ENCODE measurements around the gene LYRM7.
"Not testable (repeated sequence)": the region's sequence is repeated elsewhere in the genome, so short reads cannot be mapped to it uniquely, and the experiment has no call there.

LYRM7 gene

DNA sequence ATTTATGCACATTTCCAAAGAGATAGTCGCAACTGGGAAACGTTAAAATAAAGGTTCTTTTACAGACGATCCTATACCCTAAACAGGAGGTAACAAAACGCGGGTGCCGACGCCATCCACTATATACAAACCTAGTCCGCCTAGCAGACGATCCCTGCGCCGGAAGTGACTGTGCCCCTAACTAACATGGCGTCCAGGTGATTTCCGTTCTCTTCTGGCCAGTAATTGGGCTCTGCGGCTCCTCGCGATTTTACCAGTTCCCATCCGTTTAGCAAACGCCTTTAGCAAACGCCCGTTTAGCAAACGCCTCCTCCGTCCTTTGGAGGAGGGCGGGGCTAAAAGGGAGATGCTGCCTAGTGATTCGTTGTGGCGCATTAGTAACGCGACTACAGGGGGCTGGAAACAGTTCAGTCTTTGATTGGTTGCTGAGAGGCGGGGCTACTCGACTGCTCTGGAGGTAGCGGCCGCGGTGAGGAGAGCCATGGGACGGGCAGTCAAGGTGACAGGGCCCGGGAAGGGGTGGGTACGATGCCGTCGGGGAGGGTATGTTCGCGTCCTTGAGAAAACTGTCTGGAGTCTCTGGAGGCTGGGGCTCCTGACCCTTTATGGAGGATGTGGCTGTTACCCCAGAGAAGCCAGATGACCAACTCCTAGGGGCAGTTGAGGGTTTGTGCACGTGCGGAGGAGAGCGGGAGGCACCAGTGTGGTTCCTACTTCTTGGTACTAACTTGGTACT is at the start of gene LYRM7:
Gene LYRM7 (plus strand): TSS at position 405 of the 736 bp plus-strand sequence. CDS start 77 bp downstream, at position 482.
- in situ Hi-C loops (cut with MboI; ENCODE audit: low pct_unique_long_range_greater_than_20kb, low sequenced_read_pairs), result loop anchor here (25.0 kb wide), 1 partner anchor 217 kb away; no protein-coding TSS in a partner anchor
- DNase-seq, result peak; percentile 99

DNA sequence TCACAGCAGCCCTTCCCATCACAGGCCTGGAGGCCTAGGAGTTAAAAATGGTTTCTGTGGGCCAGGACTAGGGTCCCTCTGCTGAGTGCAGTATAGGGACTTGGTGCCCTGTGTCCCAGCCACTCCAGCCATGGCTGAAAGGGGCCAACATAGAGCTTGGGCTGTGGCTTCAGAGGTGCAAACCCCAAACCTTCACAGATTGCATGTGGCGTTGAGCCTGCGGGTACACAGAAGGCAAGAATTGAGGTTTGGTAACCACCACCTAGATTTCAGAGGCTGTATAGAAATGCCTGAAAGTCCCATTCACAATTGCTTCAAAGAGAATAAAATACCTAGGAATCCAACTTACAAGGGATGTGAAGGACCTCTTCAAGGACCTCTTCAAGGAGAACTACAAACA is 43.5 kb upstream of the LYRM7 start:
- in situ Hi-C loops (cut with MboI; ENCODE audit: low pct_unique_long_range_greater_than_20kb, low sequenced_read_pairs); DNase-seq: not testable (repeated sequence)

DNA sequence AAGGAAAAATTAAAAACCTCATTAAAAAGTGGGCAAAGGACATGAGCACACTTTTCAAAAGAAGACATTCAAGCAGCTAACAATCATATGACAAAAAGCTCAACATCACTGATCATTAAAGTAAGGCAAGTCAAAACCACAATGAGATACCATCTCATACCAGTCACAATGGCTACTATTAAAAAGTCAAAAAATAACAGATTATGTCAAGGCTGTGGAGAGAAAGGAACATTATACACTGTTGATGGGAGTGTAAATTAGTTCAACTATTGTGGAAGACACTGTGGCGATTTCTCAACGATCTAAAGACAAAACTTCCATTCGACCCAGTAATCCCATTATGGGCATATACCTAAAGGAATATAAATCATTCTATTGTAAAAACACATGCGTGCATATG is 41.4 kb upstream of the LYRM7 start:
- in situ Hi-C loops (cut with MboI; ENCODE audit: low pct_unique_long_range_greater_than_20kb, low sequenced_read_pairs), result no loop called here

DNA sequence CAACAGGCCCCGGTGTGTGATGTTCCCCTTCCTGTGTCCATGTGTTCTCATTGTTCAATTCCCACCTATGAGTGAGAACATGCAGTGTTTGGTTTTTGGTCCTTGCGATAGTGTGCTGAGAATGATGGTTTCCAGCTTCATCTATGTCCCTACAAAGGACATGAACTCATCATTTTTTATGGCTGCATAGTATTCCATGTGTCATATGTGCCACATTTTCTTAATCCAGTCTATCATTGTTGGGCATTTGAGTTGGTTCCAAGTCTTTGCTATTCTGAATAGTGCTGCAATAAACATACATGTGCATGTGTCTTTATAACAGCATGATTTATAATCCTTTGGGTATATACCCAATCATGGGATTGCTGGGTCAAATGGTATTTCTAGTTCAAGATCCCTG is 37.7 kb upstream of the LYRM7 start:
- DNase-seq; in situ Hi-C loops (cut with MboI; ENCODE audit: low pct_unique_long_range_greater_than_20kb, low sequenced_read_pairs): not testable (repeated sequence)

More for the DNA sequence above, 41.4 kb upstream of the LYRM7 start:
- no peak for DNase-seq

DNA sequence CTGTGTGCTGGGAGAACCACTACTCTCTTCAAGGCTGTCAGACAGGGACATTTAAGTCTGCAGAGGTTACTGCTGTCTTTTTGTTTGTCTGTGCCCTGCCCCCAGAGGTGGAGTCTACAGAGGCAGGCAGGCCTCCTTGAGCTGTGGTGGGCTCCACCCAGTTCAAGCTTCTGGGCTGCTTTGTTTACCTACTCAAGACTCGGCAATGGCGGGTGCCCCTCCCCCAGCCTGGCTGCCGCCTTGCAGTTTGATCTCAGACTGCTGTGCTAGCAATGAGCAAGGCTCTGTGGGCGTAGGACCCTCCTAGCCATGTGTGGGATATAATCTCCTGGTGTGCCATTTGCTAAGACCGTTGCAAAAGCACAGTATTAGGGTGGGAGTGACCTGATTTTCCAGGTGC is 32.3 kb upstream of the LYRM7 start:
- in situ Hi-C loops (cut with MboI; ENCODE audit: low pct_unique_long_range_greater_than_20kb, low sequenced_read_pairs); DNase-seq: not testable (repeated sequence)

DNA sequence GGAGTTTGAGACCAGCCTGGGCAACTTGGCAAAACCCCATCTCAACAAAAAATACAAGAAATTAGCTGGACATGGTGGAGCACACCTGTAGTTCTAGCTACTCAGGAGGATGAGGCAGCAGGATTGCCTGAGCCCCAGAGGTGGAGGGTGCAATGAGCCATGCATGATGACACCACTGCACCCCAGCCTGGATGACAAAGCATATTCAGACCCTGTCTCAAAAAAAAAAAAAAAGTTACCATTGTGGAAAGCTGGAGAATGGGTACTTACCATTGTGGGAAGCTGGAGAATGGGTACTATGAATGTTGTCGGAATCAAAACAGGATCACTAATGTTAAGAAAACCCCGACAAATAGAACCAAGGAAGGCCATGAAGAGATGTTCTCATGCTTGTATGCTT is 31.4 kb upstream of the LYRM7 start:
- DNase-seq, result no peak
- in situ Hi-C loops (cut with MboI; ENCODE audit: low pct_unique_long_range_greater_than_20kb, low sequenced_read_pairs), result no loop called here

DNA sequence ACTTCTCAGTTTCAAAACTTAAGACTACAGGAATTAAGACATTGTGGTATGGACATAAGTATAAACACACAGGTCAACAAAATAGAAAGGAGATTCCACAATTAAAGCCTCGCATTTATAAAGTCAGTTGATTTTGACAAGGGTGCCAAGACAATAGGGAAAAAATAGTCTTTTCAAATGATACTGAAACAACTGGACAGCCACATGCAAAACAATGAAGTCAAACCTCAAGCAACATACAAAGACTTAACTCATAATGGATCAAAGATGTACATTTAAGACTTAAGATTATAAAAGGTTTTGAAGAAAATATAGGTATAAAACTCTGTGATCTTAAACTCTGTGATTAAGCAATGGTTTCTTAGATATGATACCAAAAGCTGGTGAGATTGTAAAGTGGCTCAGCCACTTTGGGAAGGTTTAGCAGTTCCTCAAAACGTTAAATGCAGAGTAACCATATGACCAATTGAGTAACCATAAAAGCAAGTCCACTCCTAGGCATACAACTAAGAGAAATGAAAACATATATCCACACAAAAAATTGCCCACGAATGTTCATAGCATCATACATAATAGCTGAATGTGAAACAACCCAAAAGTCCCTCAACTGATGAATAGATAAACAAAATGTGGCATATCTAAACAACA is 27.6 kb upstream of the LYRM7 start:
- in situ Hi-C loops (cut with MboI; ENCODE audit: low pct_unique_long_range_greater_than_20kb, low sequenced_read_pairs), result no loop called here
- no peak for DNase-seq

DNA sequence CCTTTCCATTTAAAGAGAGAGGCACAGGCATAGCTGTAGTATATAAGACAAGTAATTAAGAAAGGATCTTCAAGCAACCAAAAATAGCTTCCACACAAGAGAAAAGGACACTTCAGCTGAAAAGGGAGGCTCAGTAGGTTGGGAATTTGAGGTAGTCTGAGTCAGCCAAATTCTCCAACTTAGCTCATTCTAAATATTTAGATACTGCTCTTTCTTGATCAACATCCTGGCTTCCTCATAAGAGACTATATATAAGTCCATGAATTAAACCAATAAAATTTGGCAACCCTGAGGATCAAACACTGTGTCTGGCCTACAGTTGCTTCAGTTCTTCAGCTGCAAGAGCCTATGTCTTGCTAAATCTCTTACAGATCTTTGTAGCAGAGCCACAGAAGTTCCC is 23.5 kb upstream of the LYRM7 start:
- no peak for DNase-seq
- in situ Hi-C loops (cut with MboI; ENCODE audit: low pct_unique_long_range_greater_than_20kb, low sequenced_read_pairs), result no loop called here

DNA sequence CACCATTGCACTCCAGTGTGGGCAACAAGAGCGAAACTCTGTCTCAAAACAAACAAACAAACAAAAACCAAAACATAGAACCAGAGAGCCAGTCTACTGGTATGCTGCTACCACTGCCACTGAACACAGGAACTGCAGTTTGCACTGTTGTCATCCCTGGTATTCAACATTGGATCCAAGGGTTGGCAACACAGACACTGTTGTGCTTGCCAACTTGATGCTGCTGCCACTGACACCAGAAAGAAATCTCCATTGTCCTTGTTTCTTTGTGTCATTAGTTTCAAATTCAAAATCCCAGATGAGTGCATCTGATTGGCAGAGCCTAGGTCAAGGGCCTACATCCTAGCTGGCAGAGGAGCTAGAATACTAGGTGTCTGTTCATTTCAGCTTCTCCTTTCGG is 21.9 kb upstream of the LYRM7 start:
- no peak for DNase-seq
- in situ Hi-C loops (cut with MboI; ENCODE audit: low pct_unique_long_range_greater_than_20kb, low sequenced_read_pairs), result no loop called here

DNA sequence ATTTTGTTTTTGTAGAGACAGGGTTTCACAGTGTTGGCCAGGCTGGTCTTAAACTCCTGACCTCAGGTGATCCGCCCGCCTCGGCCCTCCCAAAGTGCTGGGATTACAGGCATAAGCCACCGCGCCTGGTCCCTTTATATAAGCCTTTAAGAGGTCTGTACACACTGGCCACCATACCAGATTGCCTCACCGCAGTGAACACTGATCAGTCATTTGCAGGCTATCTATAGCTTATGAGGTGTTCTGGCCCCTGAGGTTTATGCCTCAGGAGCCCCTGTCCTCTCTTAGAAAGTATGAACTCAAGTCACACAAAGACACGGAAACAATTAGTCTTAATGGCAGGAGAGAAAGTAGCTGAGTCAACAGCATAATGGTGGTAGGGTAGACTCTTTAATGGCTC is 20.3 kb upstream of the LYRM7 start:
- DNase-seq, result no peak
- in situ Hi-C loops (cut with MboI; ENCODE audit: low pct_unique_long_range_greater_than_20kb, low sequenced_read_pairs), result loop anchor here (25.0 kb wide), 1 partner anchor 237 kb away; no protein-coding TSS in a partner anchor

DNA sequence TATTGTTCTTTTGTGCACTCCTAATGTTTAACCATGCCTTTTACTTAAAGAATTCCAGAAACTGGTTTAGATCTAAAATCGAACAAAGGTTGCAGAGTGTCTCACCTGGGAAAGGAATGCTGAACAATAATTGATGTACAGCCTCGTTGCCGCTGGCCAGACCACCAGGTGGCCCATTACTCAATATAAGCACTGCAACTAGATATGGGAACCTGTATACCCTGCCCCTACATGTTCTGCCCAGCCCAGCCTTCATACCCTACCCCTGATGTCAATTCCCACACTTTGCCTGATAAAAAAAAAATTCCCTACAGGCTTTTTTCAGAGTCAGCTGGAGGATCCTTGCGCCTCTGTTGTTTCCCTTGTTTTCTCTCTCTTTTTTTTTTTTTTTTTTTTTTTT is 19.5 kb upstream of the LYRM7 start:
- DNase-seq, result no peak
- in situ Hi-C loops (cut with MboI; ENCODE audit: low pct_unique_long_range_greater_than_20kb, low sequenced_read_pairs), result loop anchor here (25.0 kb wide), 1 partner anchor 236 kb away; no protein-coding TSS in a partner anchor

DNA sequence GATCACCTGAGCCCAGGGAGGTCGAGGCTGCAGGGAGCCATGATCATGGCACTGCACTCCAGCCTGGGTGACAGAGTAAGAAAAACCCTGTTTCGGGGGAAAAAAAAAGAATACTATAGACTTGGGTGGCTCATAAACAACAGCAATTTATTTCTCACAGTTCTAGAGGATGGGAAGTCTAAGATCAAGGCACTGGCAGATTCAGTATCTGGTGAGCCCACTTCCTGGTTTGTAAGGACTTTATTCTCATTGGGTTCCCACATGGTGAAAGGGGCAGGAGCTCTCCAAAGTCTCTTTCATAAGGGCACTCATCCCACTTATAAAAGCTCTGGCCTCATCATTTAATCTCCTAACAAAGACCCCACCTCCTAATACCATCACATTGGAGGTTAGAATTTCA is 14.4 kb upstream of the LYRM7 start:
- in situ Hi-C loops (cut with MboI; ENCODE audit: low pct_unique_long_range_greater_than_20kb, low sequenced_read_pairs), result loop anchor here (25.0 kb wide), 1 partner anchor 231 kb away; no protein-coding TSS in a partner anchor
- DNase-seq, result no peak

DNA sequence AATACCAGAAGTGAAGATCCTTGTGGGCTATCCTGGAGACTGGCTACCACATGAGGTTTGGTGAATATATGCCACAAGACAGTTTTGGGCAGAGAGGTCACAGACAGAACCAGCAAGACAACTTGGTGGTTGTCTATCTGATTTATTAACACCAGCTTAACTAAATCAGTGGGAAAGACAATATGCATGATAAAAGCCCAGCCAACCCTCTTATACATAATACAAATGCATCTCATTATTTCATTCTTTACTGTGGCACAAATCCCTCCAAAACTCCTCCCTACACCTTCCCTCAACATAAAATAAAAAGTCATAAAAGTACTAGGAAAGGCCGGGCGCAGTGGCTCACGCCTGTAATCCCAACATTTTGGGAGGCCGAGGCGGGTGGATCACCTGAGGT is 13.8 kb upstream of the LYRM7 start:
- in situ Hi-C loops (cut with MboI; ENCODE audit: low pct_unique_long_range_greater_than_20kb, low sequenced_read_pairs), result loop anchor here (25.0 kb wide), 1 partner anchor 230 kb away; no protein-coding TSS in a partner anchor
- no peak for DNase-seq

DNA sequence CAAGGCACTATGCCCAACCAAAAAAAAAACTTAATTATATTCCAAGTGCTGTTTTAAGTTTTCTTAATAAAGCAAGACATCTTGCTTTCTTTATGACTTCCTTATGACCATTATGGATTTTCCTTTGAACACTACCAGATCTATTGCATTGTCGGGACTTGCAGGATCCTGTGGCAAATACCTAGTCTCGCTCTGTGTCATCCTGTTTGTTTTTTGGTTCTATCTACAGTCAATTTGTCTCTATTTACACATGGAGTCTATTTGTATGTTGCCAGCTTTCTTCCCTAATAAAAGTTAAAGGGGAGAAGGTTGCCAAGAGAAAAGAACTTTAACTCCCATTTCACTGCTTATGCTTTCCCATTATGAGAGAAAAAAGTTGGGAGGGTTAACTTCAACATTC is 10.6 kb upstream of the LYRM7 start:
- in situ Hi-C loops (cut with MboI; ENCODE audit: low pct_unique_long_range_greater_than_20kb, low sequenced_read_pairs), result loop anchor here (25.0 kb wide), 1 partner anchor 227 kb away; no protein-coding TSS in a partner anchor

DNA sequence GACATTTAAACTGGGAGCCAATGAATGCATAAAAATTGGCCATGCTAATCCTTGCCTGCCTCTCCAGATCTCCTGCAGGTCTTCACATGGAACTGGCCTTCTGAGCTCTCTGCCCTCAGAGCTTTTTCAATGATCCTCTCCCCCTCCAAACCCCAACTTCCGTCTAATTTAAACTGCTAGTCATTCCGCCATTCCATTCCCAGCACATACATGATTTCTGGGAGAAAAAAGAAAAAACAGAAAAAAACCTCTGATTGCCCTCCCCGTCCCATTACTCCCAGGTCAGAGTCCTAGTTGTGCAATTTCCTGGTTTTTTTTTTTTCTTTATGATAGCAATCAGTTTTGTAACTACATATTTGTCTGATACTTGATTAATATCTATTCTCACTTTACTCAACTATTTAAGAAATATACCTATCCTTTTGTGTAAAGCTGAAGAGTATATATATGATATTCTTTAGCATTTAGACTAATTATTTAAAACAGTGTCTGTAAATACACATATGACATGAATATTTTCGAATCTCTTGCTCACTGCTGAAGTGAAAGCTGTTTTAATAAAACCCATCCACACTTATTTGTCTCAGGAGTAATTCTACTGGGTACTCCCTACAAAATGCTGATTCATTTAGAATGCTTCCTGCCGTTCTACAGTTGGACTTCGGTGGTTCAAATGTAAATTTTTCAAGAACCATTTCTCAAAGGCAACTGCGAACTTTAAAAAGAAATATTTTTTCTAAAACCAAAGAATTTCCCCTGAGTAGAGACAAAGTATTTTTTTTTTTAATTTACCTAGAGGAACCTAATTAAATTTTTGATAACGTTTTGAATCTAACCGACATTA is 7.2 kb upstream of the LYRM7 start:
- in situ Hi-C loops (cut with MboI; ENCODE audit: low pct_unique_long_range_greater_than_20kb, low sequenced_read_pairs), result loop anchor here (25.0 kb wide), 1 partner anchor 224 kb away; no protein-coding TSS in a partner anchor
- peak; percentile 67 for DNase-seq

More for the DNA sequence above, 10.6 kb upstream of the LYRM7 start:
- DNase-seq, result no peak

DNA sequence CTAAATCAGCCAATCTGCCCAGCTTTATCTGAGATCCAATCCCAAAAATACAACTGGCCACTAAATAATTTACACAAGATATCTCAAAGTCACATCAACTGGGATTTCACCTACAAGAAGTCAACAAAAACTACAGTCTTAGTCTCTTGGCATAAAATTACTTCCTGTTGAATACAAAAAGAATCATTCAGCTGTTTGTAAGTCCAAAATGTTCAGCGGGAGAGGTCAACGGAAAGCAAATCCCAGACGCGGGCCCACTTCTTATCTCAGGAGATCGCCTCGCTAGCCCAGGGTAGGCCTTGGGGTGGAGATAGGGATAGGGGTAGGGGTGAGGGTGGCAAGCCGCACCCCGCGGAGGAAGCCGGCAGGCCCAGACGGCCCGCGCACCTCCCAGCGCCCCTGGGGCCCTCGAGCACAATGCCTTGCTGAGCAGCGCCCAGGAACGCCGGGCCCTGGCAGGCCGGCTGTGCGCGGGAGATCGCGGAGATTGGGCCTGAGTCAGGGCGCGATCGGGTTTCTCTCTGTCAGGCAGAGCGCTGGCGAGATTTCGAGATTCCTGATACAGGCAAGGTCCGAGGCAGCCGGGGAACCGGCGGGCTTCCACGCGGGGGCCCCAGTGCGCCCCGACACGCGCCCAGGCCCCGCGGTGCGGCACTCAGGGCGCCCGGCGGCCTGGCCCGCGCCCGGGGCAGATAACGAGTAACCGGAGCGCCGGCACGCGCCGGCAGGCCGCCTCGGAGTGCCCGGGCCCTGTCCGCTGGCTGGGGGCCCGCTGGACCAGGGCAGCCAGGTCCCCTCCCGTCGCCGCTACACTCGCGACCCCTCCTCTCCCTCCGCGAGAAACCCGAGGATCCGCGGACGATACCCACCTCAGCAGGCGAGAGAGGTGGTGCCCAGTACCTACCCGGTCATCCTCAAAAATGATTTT is 6.3 kb upstream of the LYRM7 start:
- peak; percentile 76 for DNase-seq
- in situ Hi-C loops (cut with MboI; ENCODE audit: low pct_unique_long_range_greater_than_20kb, low sequenced_read_pairs), result loop anchor here (25.0 kb wide), 1 partner anchor 223 kb away; no protein-coding TSS in a partner anchor

DNA sequence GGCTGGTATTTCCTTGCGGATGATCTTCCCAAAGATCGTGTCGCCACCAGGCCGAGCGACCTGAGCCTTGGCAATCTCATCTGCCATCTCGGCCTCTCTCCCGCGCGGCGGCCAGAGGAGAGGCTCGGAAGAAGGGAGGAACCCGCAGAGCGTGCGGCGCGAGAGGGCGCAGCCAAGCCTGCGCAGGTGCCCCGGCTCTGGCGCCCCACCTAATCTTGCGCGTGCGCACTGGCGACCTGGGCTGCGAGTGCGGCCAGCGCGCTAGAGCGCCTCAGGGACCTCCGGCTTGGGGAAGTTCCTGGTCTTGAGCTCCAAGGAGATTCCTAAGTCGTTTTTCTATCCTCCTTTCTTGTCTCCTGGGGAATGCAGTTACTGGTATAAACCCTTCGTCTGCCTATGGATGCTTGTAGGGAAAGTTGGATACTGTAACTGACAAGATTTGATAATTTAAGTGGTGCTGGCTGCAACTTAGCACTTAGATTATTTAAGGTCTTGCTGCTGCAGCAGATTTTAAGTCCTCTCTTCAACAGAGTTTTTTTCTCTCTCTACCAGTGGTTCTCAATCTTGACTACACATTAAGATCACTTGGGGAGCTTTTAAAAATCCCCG is 5.5 kb upstream of the LYRM7 start, which contains the start of gene HINT1:
Gene HINT1 (minus strand): TSS at position 138 of the 609 bp plus-strand sequence. CDS start 51 bp downstream, at position 87.
- in situ Hi-C loops (cut with MboI; ENCODE audit: low pct_unique_long_range_greater_than_20kb, low sequenced_read_pairs), result loop anchor here (25.0 kb wide), 1 partner anchor 222 kb away; no protein-coding TSS in a partner anchor
- peak; percentile 93 for DNase-seq

DNA sequence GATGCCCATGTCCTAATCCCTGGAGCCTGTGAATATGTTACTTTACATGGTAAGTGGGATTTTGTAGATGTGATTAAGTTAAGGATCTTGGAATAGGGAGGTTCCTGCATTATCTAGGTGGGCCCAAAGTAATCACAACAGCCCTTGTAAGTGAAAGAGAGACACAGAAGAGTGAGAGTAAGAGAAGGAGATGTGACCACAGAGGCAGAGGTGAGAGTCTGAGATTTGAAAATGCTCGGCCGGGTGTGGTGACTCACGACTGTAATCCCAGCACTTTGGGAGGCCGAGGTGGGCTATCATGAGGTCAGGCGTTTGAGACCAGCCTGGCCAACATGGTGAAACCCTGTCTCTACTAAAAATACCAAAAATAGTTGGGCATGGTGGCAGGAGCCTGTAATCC is 3.1 kb upstream of the LYRM7 start:
- in situ Hi-C loops (cut with MboI; ENCODE audit: low pct_unique_long_range_greater_than_20kb, low sequenced_read_pairs), result loop anchor here (25.0 kb wide), 1 partner anchor 220 kb away; no protein-coding TSS in a partner anchor

More for the DNA sequence above, 3.1 kb upstream of the LYRM7 start:
- DNase-seq, result no peak

All from KBM-7 (cell line).